ENCODE results near the gene PAPPA.

Gene PAPPA, protein sequence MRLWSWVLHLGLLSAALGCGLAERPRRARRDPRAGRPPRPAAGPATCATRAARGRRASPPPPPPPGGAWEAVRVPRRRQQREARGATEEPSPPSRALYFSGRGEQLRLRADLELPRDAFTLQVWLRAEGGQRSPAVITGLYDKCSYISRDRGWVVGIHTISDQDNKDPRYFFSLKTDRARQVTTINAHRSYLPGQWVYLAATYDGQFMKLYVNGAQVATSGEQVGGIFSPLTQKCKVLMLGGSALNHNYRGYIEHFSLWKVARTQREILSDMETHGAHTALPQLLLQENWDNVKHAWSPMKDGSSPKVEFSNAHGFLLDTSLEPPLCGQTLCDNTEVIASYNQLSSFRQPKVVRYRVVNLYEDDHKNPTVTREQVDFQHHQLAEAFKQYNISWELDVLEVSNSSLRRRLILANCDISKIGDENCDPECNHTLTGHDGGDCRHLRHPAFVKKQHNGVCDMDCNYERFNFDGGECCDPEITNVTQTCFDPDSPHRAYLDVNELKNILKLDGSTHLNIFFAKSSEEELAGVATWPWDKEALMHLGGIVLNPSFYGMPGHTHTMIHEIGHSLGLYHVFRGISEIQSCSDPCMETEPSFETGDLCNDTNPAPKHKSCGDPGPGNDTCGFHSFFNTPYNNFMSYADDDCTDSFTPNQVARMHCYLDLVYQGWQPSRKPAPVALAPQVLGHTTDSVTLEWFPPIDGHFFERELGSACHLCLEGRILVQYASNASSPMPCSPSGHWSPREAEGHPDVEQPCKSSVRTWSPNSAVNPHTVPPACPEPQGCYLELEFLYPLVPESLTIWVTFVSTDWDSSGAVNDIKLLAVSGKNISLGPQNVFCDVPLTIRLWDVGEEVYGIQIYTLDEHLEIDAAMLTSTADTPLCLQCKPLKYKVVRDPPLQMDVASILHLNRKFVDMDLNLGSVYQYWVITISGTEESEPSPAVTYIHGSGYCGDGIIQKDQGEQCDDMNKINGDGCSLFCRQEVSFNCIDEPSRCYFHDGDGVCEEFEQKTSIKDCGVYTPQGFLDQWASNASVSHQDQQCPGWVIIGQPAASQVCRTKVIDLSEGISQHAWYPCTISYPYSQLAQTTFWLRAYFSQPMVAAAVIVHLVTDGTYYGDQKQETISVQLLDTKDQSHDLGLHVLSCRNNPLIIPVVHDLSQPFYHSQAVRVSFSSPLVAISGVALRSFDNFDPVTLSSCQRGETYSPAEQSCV (N-terminal part only)

GRCh38 chr9:116153765-116154333 lies at the start of gene PAPPA:
Gene PAPPA (plus strand): TSS chr9:116153791. CDS start chr9:116154173, 382 bp downstream.
- no peak for DNase-seq

- DNase-seq = no peak
These were observed 49.4 kb upstream of the PAPPA start for GRCh38 chr9:116103976-116104820.

DNA sequence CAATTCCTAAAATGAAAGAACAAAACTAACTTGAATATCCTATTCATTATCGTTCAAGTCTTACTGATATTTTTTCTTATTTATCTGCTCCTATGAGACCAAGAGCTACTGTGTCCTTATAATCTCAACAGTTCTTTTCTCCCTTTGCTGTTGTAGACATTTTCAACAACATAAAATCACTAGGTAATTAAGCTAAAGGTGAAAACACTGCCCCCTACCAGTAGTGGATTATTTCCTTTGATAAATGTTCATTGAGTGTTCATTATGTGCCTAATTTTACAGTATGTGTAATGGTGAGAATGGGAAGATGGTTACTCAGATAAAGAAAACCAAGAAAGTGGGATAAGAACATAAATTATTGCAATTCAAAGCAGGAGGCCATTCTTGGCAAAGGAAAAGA lies 41.4 kb upstream of the PAPPA start:
- DNase-seq = peak; percentile 20

DNA sequence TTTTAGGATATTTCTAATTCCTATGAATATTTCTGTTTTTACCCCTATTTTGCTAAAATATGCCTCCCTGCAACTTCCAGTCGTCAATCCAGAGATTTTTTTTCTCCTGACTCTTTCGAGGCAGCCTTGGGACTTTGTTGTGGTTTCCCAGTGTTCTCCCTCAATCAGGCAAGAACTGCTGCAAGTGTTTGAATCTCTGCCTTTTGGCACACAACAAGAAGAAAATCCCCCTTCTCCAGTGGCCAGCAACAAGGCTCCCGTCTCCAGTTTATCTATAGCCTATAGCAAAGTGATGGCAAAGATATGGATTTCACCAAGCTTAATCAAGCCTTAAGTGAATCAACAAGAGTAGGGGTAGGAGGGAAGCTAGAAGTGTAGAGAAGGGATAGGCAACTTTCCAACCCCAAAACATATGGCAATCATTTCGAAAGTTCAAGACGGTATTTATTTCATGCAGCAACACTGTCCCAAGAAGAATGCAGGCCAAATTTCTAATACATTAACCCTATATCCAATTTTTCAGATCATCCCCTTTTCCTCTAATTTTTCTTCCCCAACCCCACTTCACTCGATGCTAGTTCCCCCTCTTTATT lies 37.7 kb upstream of the PAPPA start:
- no peak for DNase-seq

- no peak for DNase-seq
These were observed 37.2 kb upstream of the PAPPA start for GRCh38 chr9:116116393-116116792.

GRCh38 chr9:116123171-116123570 lies 30.4 kb upstream of the PAPPA start:
- no peak for DNase-seq

GRCh38 chr9:116124472-116125040 lies 29.0 kb upstream of the PAPPA start:
- no peak for DNase-seq

GRCh38 chr9:116133163-116133562 lies 20.4 kb upstream of the PAPPA start:
- DNase-seq = no peak

GRCh38 chr9:116134975-116135374 lies 18.6 kb upstream of the PAPPA start:
- DNase-seq = no peak

- no peak for DNase-seq
These were observed 16.6 kb upstream of the PAPPA start for GRCh38 chr9:116137010-116137409.

DNA sequence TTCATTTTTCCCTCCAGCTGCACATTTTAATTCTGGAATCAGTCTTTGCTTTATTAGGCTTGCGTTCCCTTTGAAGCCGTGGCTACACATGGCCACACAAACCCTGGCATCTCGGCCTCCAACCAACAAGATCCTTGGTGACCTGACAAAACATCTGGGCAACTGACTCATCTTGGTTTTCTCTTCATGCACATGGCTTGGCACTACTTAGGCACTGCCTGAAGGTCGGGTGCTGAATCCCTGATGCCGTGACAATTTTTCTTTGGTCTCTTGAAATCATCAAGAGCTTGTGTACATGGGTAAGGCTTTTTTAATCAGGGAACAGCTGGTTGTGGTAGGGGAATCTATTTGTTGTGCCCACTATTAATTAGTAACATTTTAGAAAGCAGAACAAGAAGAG lies 16.0 kb upstream of the PAPPA start:
- DNase-seq = no peak

GRCh38 chr9:116141864-116142561 lies 11.6 kb upstream of the PAPPA start:
- no peak for DNase-seq

DNA sequence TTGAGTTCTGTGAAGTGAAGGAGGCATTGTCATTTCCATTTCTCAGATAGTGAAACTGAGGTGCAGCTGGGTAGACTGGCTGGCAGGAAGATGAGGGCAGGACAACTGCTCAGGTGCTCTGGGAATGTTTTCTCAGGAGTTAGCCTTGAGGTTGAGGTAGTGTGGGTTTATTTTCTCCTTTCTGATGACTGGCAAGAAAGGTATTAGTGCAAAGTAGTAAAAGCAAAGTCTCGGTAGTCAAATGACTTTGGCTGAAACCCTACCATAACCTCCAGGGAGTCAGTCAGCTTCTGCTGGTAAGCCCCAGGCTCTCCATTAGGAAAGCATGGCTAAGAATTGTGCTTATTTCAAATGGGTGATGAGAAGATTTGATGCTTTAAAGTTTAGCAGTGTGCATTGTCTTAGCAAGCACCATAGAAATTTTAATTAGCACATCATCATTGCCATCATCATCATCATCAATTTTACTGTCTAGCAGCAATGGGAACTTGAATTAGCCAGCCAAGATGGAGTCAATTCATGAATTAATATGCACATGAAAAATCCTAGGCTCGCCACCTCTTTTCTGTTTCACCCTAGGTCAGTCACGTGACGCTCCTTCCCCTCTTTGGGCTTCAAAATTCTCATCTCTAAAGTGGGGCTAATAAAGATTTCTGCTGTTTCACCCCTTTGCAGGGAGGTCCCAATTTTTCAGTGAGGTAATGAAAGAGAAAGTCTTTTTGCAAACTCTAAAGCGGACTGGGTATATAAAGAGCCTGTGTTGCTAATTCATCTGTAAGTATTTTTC lies 10.7 kb upstream of the PAPPA start:
- no peak for DNase-seq

DNA sequence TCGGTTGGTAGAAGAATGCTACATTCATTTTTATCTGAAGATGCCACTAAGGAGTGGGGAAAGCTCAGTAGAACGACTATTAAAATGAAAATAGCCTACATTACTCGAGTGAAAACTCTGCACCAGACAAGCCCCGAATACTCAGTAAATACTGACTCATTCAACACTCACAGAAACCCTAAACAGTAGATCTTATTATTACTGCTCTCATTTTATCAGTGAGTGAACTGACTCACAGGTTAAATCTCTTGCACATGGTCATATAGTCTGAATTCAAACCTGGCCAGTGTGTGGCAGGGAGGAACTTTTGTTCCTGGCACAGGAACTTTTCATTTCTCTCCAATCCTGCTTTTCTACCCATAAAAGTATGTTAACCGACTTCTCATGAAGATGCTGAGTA lies 9.6 kb upstream of the PAPPA start:
- no peak for DNase-seq

GRCh38 chr9:116144555-116144954 lies 9.0 kb upstream of the PAPPA start:
- DNase-seq = no peak

GRCh38 chr9:116145036-116145435 lies 8.6 kb upstream of the PAPPA start:
- no peak for DNase-seq

GRCh38 chr9:116147821-116148220 lies 5.8 kb upstream of the PAPPA start:
- DNase-seq = no peak

DNA sequence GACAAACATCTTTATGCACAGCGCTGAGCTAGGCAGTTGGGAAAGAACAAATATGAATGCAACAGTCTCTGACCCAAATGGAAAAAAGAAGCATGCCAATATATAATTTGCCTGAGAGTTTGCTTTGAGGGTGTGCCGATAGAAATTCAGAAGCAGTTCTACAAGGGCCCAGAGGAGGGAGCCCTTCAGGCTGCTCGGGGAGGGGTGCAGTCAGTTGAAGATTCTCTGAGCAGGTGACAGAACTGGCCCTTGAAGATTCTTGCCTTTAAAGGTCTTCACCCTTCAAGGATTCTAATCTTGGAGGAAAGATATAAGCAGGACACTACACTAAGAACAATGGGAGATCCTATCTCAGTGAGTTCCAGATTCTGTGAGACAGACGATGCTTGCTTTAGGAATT lies 3.7 kb upstream of the PAPPA start:
- peak; percentile 3 for DNase-seq

DNA sequence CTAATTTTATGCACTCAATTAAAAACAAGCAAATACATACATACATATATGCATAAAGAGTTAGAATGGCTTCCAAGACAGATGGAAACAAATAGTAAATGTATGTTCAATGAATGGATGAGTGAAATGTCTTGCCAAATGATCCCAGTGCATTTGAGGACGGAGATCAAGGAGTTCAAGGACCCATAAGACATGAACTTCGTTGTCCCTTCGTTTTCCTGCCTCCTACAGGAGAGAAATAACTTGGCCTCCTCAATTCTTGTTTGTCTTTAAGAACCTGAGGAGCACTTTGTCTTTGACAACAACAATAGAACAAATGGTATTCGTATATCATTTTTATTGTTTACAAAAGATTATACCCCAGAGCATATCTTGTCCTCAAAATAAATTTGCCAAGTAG lies 2.4 kb upstream of the PAPPA start:
- no peak for DNase-seq

DNA sequence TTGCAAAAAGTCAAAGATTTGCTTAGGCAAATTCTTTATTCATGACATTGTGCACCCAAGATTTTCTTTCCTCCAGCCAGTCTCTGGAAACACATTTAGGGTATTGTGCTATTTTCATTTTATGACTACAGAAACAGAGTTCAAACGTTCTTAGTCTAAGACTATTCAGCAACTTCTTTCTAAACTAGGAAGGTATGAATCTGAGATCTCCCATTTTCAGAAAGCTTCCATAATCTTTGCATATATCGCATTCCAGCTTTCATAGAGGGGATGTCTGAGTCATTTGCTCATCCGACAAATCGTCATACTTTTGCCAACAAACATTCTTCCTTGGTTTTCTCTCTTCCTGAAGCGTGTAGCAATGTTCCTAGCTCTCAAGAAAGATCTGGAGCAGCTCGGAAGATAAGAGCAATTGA lies 1.6 kb upstream of the PAPPA start:
- DNase-seq = no peak

Data from NCI-H1694 (cell line).